Common myeloid progenitor, CD34-positive (primary cell): ENCODE data around the gene MEX3D.

Experiments used
- CTCF ChIA-PET: fragments of 350-600 bp; sonication (Branson Sonifier 250); formaldehyde crosslinking; loops from one replicate; lab custom pipeline; 2021; ENCODE audit warnings: antibody characterized with exemption; lab: Charles Lee
- POLR2A ChIA-PET: fragments of 350-600 bp; sonication (Branson Sonifier 250); formaldehyde crosslinking; loops from one replicate; lab custom pipeline; 2021; ENCODE audit warnings: antibody characterized with exemption; lab: Charles Lee
- DNase-seq, 3 donors: peaks; one replicate each; pipeline versions ENCODE4 v3.0.0 to v3.0.0-alpha.2; 2013
- H3K27ac ChIP-seq, 2 experiments: 1 replicate in 1 of 2; 2 replicates in 1 of 2; pipeline ENCODE4 v1.7.0; 2013; ENCODE audit warnings: inconsistent platforms in 2 of 2, low read length in 2 of 2, mild to moderate bottlenecking in 2 of 2, low read depth in 1 of 2, moderate library complexity in 1 of 2; ENCODE audit not compliant: severe bottlenecking in 2 of 2, insufficient read depth in 1 of 2, poor library complexity in 1 of 2
- H3K27me3 ChIP-seq, 5 experiments: replicated peaks in 2 of 5; 1 replicate in 3 of 5; 2 replicates in 2 of 5; pipeline versions ENCODE4 v1.6.1 to v1.7.0; 2013; ENCODE audit warnings: low read length in 4 of 5, mild to moderate bottlenecking in 2 of 5, moderate library complexity in 2 of 5, inconsistent platforms in 1 of 5; ENCODE audit not compliant: insufficient read depth in 5 of 5, control insufficient read depth in 4 of 5
- H3K36me3 ChIP-seq, 4 experiments: 1 replicate in 2 of 4; 2 replicates in 2 of 4; pipeline versions ENCODE4 v1.6.1 to v1.7.0; 2013; ENCODE audit warnings: low read length in 3 of 4, control low read depth in 1 of 4, mild to moderate bottlenecking in 1 of 4; ENCODE audit not compliant: control insufficient read depth in 4 of 4, insufficient read depth in 4 of 4
- H3K4me1 ChIP-seq, 4 experiments: 1 replicate in 3 of 4; 2 replicates in 1 of 4; pipeline versions ENCODE4 v1.6.1 to v1.7.1; 2013; ENCODE audit warnings: low read length in 3 of 4, mild to moderate bottlenecking in 3 of 4, control low read depth in 1 of 4, inconsistent platforms in 1 of 4, moderate library complexity in 1 of 4; ENCODE audit not compliant: control insufficient read depth in 4 of 4, insufficient read depth in 4 of 4; ENCODE audit errors: control extremely low read depth in 1 of 4
- H3K4me3 ChIP-seq, 7 experiments: 1 replicate in 4 of 7; 2 replicates in 3 of 7; pipeline versions ENCODE4 v1.5.1 to v1.7.0; 2013; ENCODE audit warnings: mild to moderate bottlenecking in 7 of 7, low read length in 6 of 7, moderate library complexity in 6 of 7, inconsistent platforms in 2 of 7, low read depth in 2 of 7, control low read depth in 1 of 7; ENCODE audit not compliant: insufficient read depth in 4 of 7, control insufficient read depth in 1 of 7; ENCODE audit errors: extremely low read depth in 1 of 7
- H3K9me3 ChIP-seq, 5 experiments: 1 replicate in 4 of 5; 2 replicates in 1 of 5; pipeline versions ENCODE4 v1.6.1 to v1.7.1; 2013; ENCODE audit warnings: low read length in 4 of 5, mild to moderate bottlenecking in 2 of 5, inconsistent platforms in 1 of 5, low read depth in 1 of 5, moderate library complexity in 1 of 5; ENCODE audit not compliant: control insufficient read depth in 4 of 5, insufficient read depth in 2 of 5; ENCODE audit errors: control extremely low read depth in 1 of 5
- WGBS: methylation state at CpG from one replicate; pipeline ENCODE4 v1.1.5; 2013; ENCODE audit not compliant: insufficient coverage; 5-methylcytosine and 5-hydroxymethylcytosine counted together

The MEX3D gene

GRCh38 chr19:1612114-1613086 lies 44.3 kb upstream of the MEX3D start:
- ChIA-PET POLR2A (no interaction called here), CTCF (interaction anchor here (0.9 to 1.7 kb wide), 3 partner anchors 14 to 168 kb away, joined by 3 read pairs; no protein-coding TSS in a partner anchor)
- peaks cover 0 to 22% (median 19%) of the 10 kb centered on the region in 4 experiments for H3K4me1 ChIP-seq
- H3K27ac ChIP-seq: no peak overlapping the region
- peaks cover 4 to 73% (median 54%) of the 10 kb centered on the region in 4 experiments for H3K36me3 ChIP-seq
- H3K27me3 ChIP-seq: no peaks in the 10 kb centered on the region
- no peaks in the 10 kb centered on the region for H3K9me3 ChIP-seq
- DNase-seq: no peak
- WGBS: 99% methylated on average over 25 of the region's 39 CpGs
- no peak overlapping the region for H3K4me3 ChIP-seq

- CTCF ChIA-PET: interaction anchor here (1.7 kb wide), 1 partner anchor 15 kb away, joined by 3 read pairs; no protein-coding TSS in a partner anchor
- no peak overlapping the region for H3K4me3 ChIP-seq
- DNase-seq: no peak
- H3K36me3 ChIP-seq: peaks cover 2 to 62% (median 47%) of the 10 kb centered on the region in 4 experiments
- H3K27me3 ChIP-seq: no peaks in the 10 kb centered on the region
- H3K4me1 ChIP-seq: peaks cover 0 to 28% (median 20%) of the 10 kb centered on the region in 4 experiments
- no peak overlapping the region for H3K27ac ChIP-seq
- 94% methylated on average over 15 of the region's 15 CpGs for WGBS
- POLR2A ChIA-PET: no interaction called here
- no peaks in the 10 kb centered on the region for H3K9me3 ChIP-seq
Observed at GRCh38 chr19:1611353-1611752, 43.2 kb upstream of the MEX3D start.

DNA sequence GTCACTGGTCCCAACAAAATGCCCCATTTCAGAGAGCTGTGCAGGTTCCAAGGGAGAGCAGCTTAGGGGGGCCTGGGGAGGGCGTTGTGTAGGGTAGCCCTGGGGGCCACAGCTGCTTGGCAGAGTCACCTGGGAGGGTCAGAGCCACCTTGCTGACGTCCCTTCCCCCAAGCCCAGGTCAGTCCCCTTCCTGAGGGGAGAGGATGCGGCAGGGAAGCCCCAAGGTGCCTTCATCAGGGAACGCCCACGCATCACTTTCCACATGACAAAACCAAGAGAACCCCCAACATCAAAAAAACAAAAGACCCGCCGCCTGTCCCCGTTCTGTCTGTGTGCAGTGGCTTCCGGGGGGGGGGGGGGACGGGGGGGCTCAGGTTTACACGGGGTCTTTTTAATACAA lies 42.5 kb upstream of the MEX3D start:
- H3K4me3 ChIP-seq: no peak overlapping the region
- H3K27ac ChIP-seq: no peak overlapping the region
- ChIA-PET POLR2A (no interaction called here), CTCF (no interaction called here)
- peaks cover 2 to 56% (median 42%) of the 10 kb centered on the region in 4 experiments for H3K36me3 ChIP-seq
- no peaks in the 10 kb centered on the region for H3K27me3 ChIP-seq
- no peak for DNase-seq
- H3K9me3 ChIP-seq: no peaks in the 10 kb centered on the region
- H3K4me1 ChIP-seq: peaks cover 0 to 35% (median 27%) of the 10 kb centered on the region in 4 experiments
- WGBS: 82% methylated on average over 7 of the region's 11 CpGs

GRCh38 chr19:1609680-1610474 lies 41.8 kb upstream of the MEX3D start:
- H3K4me3 ChIP-seq: no peak overlapping the region
- H3K9me3 ChIP-seq: no peaks in the 10 kb centered on the region
- peaks cover 0 to 37% (median 28%) of the 10 kb centered on the region in 4 experiments for H3K4me1 ChIP-seq
- peaks cover 2 to 49% (median 39%) of the 10 kb centered on the region in 4 experiments for H3K36me3 ChIP-seq
- H3K27me3 ChIP-seq: no peaks in the 10 kb centered on the region
- 83% methylated on average over 14 of the region's 16 CpGs for WGBS
- POLR2A ChIA-PET: no interaction called here
- DNase-seq: no peak
- H3K27ac ChIP-seq: no peak overlapping the region
- CTCF ChIA-PET: interaction anchor here (1.0 to 1.2 kb wide), 3 partner anchors 8 to 22 kb away, joined by 3 to 4 read pairs (median 3); no protein-coding TSS in a partner anchor

DNA sequence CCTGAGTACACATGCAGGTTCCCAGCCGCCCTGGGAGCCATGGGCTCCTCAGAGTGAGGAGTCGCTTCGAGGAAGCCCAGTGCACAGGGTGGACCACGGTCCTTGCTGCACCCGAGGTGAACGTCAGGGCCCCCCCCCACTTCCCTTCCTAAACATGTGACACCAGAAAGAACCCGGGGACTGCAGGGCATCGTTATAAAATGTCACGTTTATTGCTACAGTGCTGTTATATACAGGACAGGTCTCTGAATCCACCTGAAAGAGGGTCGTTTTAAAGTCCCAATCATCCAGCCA lies 40.9 kb upstream of the MEX3D start:
- ChIA-PET CTCF (interaction anchor here (1.0 to 1.2 kb wide), 3 partner anchors 9 to 23 kb away, joined by 3 to 4 read pairs (median 3); no protein-coding TSS in a partner anchor), POLR2A (no interaction called here)
- peaks cover 0 to 45% (median 34%) of the 10 kb centered on the region in 4 experiments for H3K4me1 ChIP-seq
- DNase-seq: peak; percentile 18 to 59 (median 48)
- H3K9me3 ChIP-seq: no peaks in the 10 kb centered on the region
- no peaks in the 10 kb centered on the region for H3K27me3 ChIP-seq
- H3K4me3 ChIP-seq: peak overlapping the region in 2 of 7 experiments; percentile 34 to 54
- 0% methylated on average over 8 of the region's 10 CpGs for WGBS
- H3K27ac ChIP-seq: no peak overlapping the region
- H3K36me3 ChIP-seq: peaks cover 2 to 41% (median 31%) of the 10 kb centered on the region in 4 experiments

DNA sequence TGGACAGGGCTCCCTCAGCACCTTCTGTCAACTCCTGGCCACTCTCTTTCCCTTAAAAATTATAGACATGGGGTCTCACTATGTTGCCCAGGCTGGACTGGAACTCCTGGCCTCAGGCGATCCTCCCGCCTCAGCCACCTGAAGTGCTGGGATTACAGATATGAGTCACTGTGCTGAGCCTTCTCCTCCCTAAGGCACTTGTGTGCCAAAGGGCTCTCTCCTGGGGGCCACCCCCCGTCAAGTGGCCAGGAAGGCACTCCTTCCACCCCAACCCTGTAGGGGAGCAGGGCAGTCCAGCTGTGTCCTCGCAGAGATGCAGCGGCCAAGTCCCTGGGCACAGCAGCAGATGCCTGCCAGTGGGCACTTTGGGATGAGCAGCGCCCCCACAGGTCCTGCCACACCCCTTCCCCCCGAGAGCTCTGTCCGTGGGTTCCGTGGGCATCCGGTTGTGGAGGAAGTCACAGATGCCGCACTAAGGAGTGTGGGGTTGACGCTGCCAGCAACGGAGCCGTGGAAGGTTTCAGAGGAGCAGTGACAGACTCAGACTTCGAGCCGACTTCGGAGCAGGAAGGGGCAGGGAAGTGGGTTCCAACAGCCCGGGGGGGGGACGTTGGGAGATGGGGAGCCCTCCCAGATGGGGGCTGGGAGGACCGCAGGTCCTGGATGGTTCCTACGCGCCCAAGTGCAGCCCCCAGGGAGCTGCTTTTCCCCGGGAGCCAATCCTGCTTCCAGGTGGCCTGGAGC lies 40.4 kb upstream of the MEX3D start:
- 15% methylated on average over 21 of the region's 23 CpGs for WGBS
- Histone ChIP-seq H3K4me3 (peak overlapping the region in 2 of 7 experiments; percentile 34 to 54), H3K27ac (no peak overlapping the region), H3K36me3 (peaks cover 2 to 36% (median 25%) of the 10 kb centered on the region in 4 experiments), H3K9me3 (no peaks in the 10 kb centered on the region), H3K27me3 (no peaks in the 10 kb centered on the region), H3K4me1 (peaks cover 0 to 49% (median 37%) of the 10 kb centered on the region in 4 experiments)
- CTCF ChIA-PET: interaction anchor here (0.9 to 1.0 kb wide), 2 partner anchors 15 to 24 kb away, joined by 3 to 4 read pairs; no protein-coding TSS in a partner anchor
- POLR2A ChIA-PET: no interaction called here
- DNase-seq: peak; percentile 12 to 54 (median 48)
